ENCODE measurements around the gene ZIC2.

DNA sequence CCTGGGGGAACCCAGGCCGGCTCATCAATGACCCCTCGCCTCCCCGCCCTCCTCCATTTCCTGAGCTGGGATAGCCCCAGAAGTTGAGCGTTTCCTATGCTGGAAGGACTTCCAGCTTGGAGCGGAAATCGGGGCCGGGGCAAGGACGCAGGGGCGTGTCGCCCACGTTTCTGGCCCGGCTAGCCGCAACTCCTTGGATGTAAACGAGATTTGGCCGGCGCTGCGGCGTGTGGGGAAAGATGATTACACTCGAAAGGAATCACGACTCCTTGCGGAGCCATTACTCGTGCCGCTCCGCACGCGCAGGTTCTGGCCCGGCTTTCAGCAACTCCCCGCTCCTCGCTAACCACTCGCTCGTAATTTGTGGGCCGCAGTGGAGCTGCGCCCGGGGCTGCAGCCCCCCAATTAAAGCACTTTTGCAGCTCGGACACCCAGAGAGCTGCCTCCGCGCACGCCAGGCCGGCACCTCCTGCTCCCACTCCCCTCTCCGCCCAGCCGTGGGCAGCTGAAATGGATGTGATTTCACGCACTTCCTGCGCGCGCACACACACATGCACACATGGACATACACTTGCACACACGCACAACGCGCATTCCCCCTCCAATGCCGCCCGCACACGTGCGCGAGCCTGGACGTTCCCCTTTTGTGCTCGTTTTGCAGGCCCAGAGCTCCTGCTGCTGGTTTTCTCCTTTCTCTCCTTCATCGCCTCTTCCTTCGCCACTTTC is 25.7 kb upstream of the ZIC2 start:
- TF ChIP-seq, protein P1, sequence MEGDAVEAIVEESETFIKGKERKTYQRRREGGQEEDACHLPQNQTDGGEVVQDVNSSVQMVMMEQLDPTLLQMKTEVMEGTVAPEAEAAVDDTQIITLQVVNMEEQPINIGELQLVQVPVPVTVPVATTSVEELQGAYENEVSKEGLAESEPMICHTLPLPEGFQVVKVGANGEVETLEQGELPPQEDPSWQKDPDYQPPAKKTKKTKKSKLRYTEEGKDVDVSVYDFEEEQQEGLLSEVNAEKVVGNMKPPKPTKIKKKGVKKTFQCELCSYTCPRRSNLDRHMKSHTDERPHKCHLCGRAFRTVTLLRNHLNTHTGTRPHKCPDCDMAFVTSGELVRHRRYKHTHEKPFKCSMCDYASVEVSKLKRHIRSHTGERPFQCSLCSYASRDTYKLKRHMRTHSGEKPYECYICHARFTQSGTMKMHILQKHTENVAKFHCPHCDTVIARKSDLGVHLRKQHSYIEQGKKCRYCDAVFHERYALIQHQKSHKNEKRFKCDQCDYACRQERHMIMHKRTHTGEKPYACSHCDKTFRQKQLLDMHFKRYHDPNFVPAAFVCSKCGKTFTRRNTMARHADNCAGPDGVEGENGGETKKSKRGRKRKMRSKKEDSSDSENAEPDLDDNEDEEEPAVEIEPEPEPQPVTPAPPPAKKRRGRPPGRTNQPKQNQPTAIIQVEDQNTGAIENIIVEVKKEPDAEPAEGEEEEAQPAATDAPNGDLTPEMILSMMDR (conservative IDR thresholded peaks at IDR 0.05; ENCODE audit: low read depth, low read length) = no peak
- TF ChIP-seq EZH2 (IDR thresholded peaks at IDR 0.05; ENCODE audit: borderline replicate concordance, low read depth, low read length, poor library complexity, severe bottlenecking) = no peak

Data from A673 (cell line).